ENCODE results near the gene PPP6R3.

DNA sequence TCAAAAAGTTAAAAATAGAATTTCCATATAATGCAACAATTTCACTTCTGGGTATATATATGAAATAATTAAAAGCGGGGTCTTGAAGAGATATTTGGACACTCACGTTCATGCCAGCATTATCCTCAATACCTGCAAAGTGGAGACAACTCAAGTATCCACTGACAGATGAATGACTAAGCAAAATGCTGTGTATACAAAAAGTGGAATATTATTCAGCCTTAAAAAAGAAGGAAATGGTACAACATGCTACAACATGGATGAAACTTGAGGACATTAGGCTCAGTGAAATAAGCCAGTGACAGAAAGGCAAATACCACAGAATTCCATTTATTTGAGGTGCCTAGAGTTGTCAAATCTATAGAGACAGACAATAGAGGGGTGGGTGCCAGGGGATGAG lies 161.3 kb downstream of the PPP6R3 start:
- TF ChIP-seq, protein P1, sequence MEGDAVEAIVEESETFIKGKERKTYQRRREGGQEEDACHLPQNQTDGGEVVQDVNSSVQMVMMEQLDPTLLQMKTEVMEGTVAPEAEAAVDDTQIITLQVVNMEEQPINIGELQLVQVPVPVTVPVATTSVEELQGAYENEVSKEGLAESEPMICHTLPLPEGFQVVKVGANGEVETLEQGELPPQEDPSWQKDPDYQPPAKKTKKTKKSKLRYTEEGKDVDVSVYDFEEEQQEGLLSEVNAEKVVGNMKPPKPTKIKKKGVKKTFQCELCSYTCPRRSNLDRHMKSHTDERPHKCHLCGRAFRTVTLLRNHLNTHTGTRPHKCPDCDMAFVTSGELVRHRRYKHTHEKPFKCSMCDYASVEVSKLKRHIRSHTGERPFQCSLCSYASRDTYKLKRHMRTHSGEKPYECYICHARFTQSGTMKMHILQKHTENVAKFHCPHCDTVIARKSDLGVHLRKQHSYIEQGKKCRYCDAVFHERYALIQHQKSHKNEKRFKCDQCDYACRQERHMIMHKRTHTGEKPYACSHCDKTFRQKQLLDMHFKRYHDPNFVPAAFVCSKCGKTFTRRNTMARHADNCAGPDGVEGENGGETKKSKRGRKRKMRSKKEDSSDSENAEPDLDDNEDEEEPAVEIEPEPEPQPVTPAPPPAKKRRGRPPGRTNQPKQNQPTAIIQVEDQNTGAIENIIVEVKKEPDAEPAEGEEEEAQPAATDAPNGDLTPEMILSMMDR (IDR thresholded peaks at IDR 0.05; ENCODE audit: control extremely low read depth in 1 of 3, insufficient read depth in 1 of 3, low read depth in 1 of 3, low read length in 3 of 3), result no peak
- no peak for TF ChIP-seq SP4 (IDR thresholded peaks at IDR 0.05; ENCODE audit: low read length)
- TF ChIP-seq JUN (IDR thresholded peaks at IDR 0.05; ENCODE audit: low read depth, low read length), result no peak
- TF ChIP-seq POLR2A (IDR thresholded peaks at IDR 0.05; ENCODE audit: control extremely low read depth in 1 of 2, low read depth in 2 of 2, low read length in 2 of 2), result no peak
- TF ChIP-seq, protein P2, sequence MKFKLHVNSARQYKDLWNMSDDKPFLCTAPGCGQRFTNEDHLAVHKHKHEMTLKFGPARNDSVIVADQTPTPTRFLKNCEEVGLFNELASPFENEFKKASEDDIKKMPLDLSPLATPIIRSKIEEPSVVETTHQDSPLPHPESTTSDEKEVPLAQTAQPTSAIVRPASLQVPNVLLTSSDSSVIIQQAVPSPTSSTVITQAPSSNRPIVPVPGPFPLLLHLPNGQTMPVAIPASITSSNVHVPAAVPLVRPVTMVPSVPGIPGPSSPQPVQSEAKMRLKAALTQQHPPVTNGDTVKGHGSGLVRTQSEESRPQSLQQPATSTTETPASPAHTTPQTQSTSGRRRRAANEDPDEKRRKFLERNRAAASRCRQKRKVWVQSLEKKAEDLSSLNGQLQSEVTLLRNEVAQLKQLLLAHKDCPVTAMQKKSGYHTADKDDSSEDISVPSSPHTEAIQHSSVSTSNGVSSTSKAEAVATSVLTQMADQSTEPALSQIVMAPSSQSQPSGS (IDR thresholded peaks at IDR 0.05; ENCODE audit: low read length), result no peak
- TF ChIP-seq POLR2AphosphoS5 (IDR thresholded peaks at IDR 0.05; ENCODE audit: low read depth, low read length), result no peak
- no peak for TF ChIP-seq TBP (IDR thresholded peaks at IDR 0.05; ENCODE audit: low read depth, low read length)
- no peak for TF ChIP-seq ZNF274 (IDR thresholded peaks at IDR 0.05; ENCODE audit: borderline replicate concordance, extremely low read depth, low read length)
- TF ChIP-seq GABPA (IDR thresholded peaks at IDR 0.05; ENCODE audit: borderline replicate concordance, insufficient read depth, low read length), result no peak
- no peak for TF ChIP-seq SUZ12 (IDR thresholded peaks at IDR 0.05; ENCODE audit: low read length)
- no peak for TF ChIP-seq CEBPB (IDR thresholded peaks at IDR 0.05; ENCODE audit: low read depth, low read length)
- TF ChIP-seq EP300 (IDR thresholded peaks at IDR 0.05; ENCODE audit: borderline replicate concordance in 1 of 2, low read depth in 2 of 2, low read length in 2 of 2), result no peak
